K562 (cell line): ENCODE measurements around the gene RINL. TPM values are rescaled to one million over a fixed set of nuclear protein-coding genes. Genes with fewer than 3 reads are reported as not detected.
A peak's percentile ranks its signal among the peaks of the same experiment; 100 is the strongest.

Experiments used
- ATAC-seq: fragments of 200-7000 bp; cut with Tn5 transposase; 3 replicates; pipeline ENCODE4 v1.9.1; 2020; ENCODE audit warnings: moderate library complexity
- BruUV-seq: library from RNA; stranded (reverse); fragments of 400-500 nt; replicated peaks from 2 replicates; lab custom pipeline; 2021; lab: Mats Ljungman, UMichigan
- CTCF ChIA-PET: fragments of 300-600 bp; formaldehyde crosslinking; extraction: SDS; loops from one replicate; lab custom pipeline; 2021; ENCODE audit warnings: low intra/inter-chr PET ratio; lab: Yijun Ruan, JAX
- POLR2A ChIA-PET: fragments of 300-600, 350-650 bp; sonication (Branson Sonifier 250); formaldehyde crosslinking; extraction: SDS; loops from one replicate; lab custom pipeline; 2021; ENCODE audit warnings: antibody characterized with exemption, inconsistent platforms; lab: Yijun Ruan, JAX
- DNase-seq, 4 experiments: peaks; one replicate each; pipeline versions ENCODE4 v3.0.0 to v3.0.0-alpha.2; 2011 to 2018; ENCODE audit warnings: low spot score in 3 of 4, mixed read lengths in 3 of 4; ENCODE audit errors: extremely low read depth in 1 of 4
- FAIRE-seq: peaks from 2 replicates; lab custom pipeline; 2011; peaks lifted over from hg19 to GRCh38; lab: Jason Lieb, UNC
- H2AFZ ChIP-seq: 2 replicates; pipeline ENCODE4 v1.6.0; 2011; ENCODE audit warnings: low read depth, low read length, control low read depth, inconsistent platforms
- H3K27ac ChIP-seq: fragments of 200-600 bp; 3 replicates; pipeline ENCODE4 v1.8.0; 2011; ENCODE audit warnings: low read depth, mild to moderate bottlenecking, control low read depth, inconsistent platforms, low read length, moderate library complexity, mixed read lengths; ENCODE audit errors: extremely low read depth
- H3K27me3 ChIP-seq, 2 experiments: fragments of 300-600 bp in 1 of 2; 2 replicates in 1 of 2; 3 replicates in 1 of 2; pipeline versions ENCODE4 v1.6.0 to v1.8.0; 2011; ENCODE audit warnings: inconsistent platforms in 2 of 2, low read length in 2 of 2, mild to moderate bottlenecking in 1 of 2, mixed read lengths in 1 of 2, moderate library complexity in 1 of 2; ENCODE audit not compliant: control insufficient read depth in 2 of 2, insufficient read depth in 2 of 2
- H3K36me3 ChIP-seq: fragments of 300-600 bp; 3 replicates; pipeline ENCODE4 v1.8.0; 2011; ENCODE audit warnings: mild to moderate bottlenecking, low read length, inconsistent platforms; ENCODE audit not compliant: control insufficient read depth, insufficient read depth
- H3K4me1 ChIP-seq, 2 experiments: fragments of 200-600 bp in 1 of 2; replicated peaks in 1 of 2; 2 replicates in 1 of 2; 3 replicates in 1 of 2; pipeline versions ENCODE4 v1.5.1 to v1.8.0; 2011; ENCODE audit warnings: inconsistent platforms in 2 of 2, low read length in 2 of 2, mild to moderate bottlenecking in 1 of 2, mixed read lengths in 1 of 2, moderate library complexity in 1 of 2; ENCODE audit not compliant: control insufficient read depth in 2 of 2, insufficient read depth in 2 of 2
- H3K4me2 ChIP-seq: 2 replicates; pipeline ENCODE4 v1.6.1; 2011; ENCODE audit warnings: low read length, control low read depth, inconsistent platforms, mixed read lengths; ENCODE audit not compliant: insufficient read depth
- H3K4me3 ChIP-seq: fragments of 200-600 bp; sonication (generic), shearing (Covaris generic); 2 replicates; pipeline ENCODE4 v1.5.1; 2016; ENCODE audit warnings: control low read depth, inconsistent platforms
- H3K79me2 ChIP-seq: fragments of 200-600 bp; 3 replicates; pipeline ENCODE4 v1.8.0; 2011; ENCODE audit warnings: low read length, inconsistent platforms; ENCODE audit not compliant: control insufficient read depth, insufficient read depth
- H3K9ac ChIP-seq, 2 experiments: 2 replicates each; pipeline versions ENCODE4 v1.6.0 to v1.6.1; 2011; ENCODE audit warnings: low read depth in 2 of 2, low read length in 2 of 2, control low read depth in 1 of 2, inconsistent platforms in 1 of 2, mild to moderate bottlenecking in 1 of 2, mixed read lengths in 1 of 2; ENCODE audit not compliant: insufficient read depth in 1 of 2
- H3K9me1 ChIP-seq: one replicate; pipeline ENCODE4 v1.6.0; 2011; ENCODE audit warnings: inconsistent platforms, mild to moderate bottlenecking, low read length, moderate library complexity; ENCODE audit not compliant: control insufficient read depth, insufficient read depth
- H3K9me3 ChIP-seq: replicated peaks from 2 replicates; pipeline ENCODE4 v1.5.1; 2011; ENCODE audit warnings: low read depth, low read length, inconsistent platforms; ENCODE audit not compliant: control insufficient read depth, insufficient read depth
- H4K20me1 ChIP-seq: replicated peaks from 2 replicates; pipeline ENCODE4 v1.6.1; 2011; ENCODE audit warnings: low read length, inconsistent platforms, mixed read lengths; ENCODE audit not compliant: control insufficient read depth, insufficient read depth
- ERF ChIP-seq: fragments of 450-650 bp; formaldehyde crosslinking; IDR thresholded peaks from 2 replicates; pipeline ENCODE4 v1.4.0; 2020; ENCODE audit warnings: mild to moderate bottlenecking, mixed read lengths
- FOXA3 ChIP-seq, 2 experiments: fragments of 450-650 bp in 1 of 2; sonication (generic) in 1 of 2; formaldehyde crosslinking; IDR thresholded peaks in 1 of 2; conservative IDR thresholded peaks in 1 of 2; 2 replicates each; pipeline versions ENCODE4 v1.4.0 to v1.8.0; 2020 to 2022; ENCODE audit warnings: mild to moderate bottlenecking in 2 of 2, missing genetic modification reagents in 1 of 2
- FUS ChIP-seq: fragments of 200-400 bp; formaldehyde crosslinking; optimal IDR thresholded peaks from 2 replicates; pipeline ENCODE3; 2017; ENCODE audit warnings: low read depth, low read length
- HDAC1 ChIP-seq, 2 experiments: fragments of 450-650 bp; IDR thresholded peaks; 2 replicates each; pipeline ENCODE4 v1.6.1; 2016 to 2017; ENCODE audit warnings: inconsistent platforms in 1 of 2, mild to moderate bottlenecking in 1 of 2, moderate library complexity in 1 of 2
- LARP7 ChIP-seq: fragments of 450-650 bp; IDR thresholded peaks from 2 replicates; pipeline ENCODE4 v1.6.1; 2016
- MTA3 ChIP-seq: fragments of 450-650 bp; formaldehyde crosslinking; IDR thresholded peaks from 2 replicates; pipeline ENCODE4 v1.6.1; 2017; ENCODE audit warnings: mild to moderate bottlenecking, borderline replicate concordance
- POLR2AphosphoS5 ChIP-seq: IDR thresholded peaks from 2 replicates; pipeline ENCODE4 v1.6.1; 2011; ENCODE audit warnings: mild to moderate bottlenecking, low read depth, low read length, moderate library complexity; ENCODE audit not compliant: control insufficient read depth, insufficient read depth
- PRPF4 ChIP-seq: fragments of 200-400 bp; formaldehyde crosslinking; IDR thresholded peaks from one replicate; pipeline ENCODE4 v1.6.1; 2017; ENCODE audit warnings: low read length, low read depth, mild to moderate bottlenecking; ENCODE audit not compliant: insufficient read depth, poor library complexity, severe bottlenecking
- RBBP5 ChIP-seq: fragments of 200-600 bp; sonication (generic); IDR thresholded peaks from 2 replicates; pipeline ENCODE4 v1.6.1; 2012; ENCODE audit warnings: borderline replicate concordance, mild to moderate bottlenecking, low read length, control low read depth, inconsistent platforms; ENCODE audit not compliant: insufficient read depth, poor library complexity, severe bottlenecking
- SREBF1 ChIP-seq: fragments of 150-350 bp; IDR thresholded peaks from 2 replicates; pipeline ENCODE4 v1.6.1; 2014; ENCODE audit warnings: antibody characterized with exemption, low read depth, low read length, borderline replicate concordance
- USF1 ChIP-seq: sonication (generic); formaldehyde crosslinking; IDR thresholded peaks from 2 replicates; pipeline ENCODE4 v1.9.0; 2022; ENCODE audit warnings: mild to moderate bottlenecking, missing genetic modification reagents
- VEZF1 ChIP-seq: fragments of 200-800 bp; sonication (Bioruptor generic); IDR thresholded peaks from 2 replicates; pipeline ENCODE4 v1.6.1; 2017; ENCODE audit warnings: missing genetic modification characterization, missing compliant biosample characterization
- YY1 ChIP-seq, 3 experiments: IDR thresholded peaks; 2 replicates each; pipeline ENCODE4 v1.6.1; 2011; ENCODE audit warnings: low read length in 2 of 3, mild to moderate bottlenecking in 2 of 3, moderate library complexity in 2 of 3, borderline replicate concordance in 1 of 3, control low read depth in 1 of 3, low read depth in 1 of 3; ENCODE audit not compliant: insufficient read depth in 3 of 3, insufficient replicate concordance in 2 of 3, control insufficient read depth in 1 of 3, insufficient read length in 1 of 3; ENCODE audit errors: extremely low read depth in 1 of 3
- ZNF639 ChIP-seq, 2 experiments: fragments of 200-800 bp in 1 of 2; sonication (Bioruptor generic) in 1 of 2; sonication (generic) in 1 of 2; formaldehyde crosslinking in 1 of 2; IDR thresholded peaks in 1 of 2; conservative IDR thresholded peaks in 1 of 2; 2 replicates each; pipeline versions ENCODE4 v1.5.0 to v1.6.1; 2016 to 2020; ENCODE audit warnings: missing compliant biosample characterization in 1 of 2, missing genetic modification characterization in 1 of 2, missing genetic modification reagents in 1 of 2
- WGBS: fragments of 100-300 bp; shearing (Covaris generic); methylation state at CpG from one replicate; pipeline ENCODE4 v1.1.6; 2016; ENCODE audit warnings: low coverage, mixed read lengths; ENCODE audit not compliant: insufficient coverage; ENCODE audit errors: missing lambda C conversion rate; 5-methylcytosine and 5-hydroxymethylcytosine counted together
- in situ Hi-C: fragments of 300-500 bp; cut with MboI; formaldehyde crosslinking; loops from 4 replicates; pipeline ENCODE4 v1.15.0; 2018; ENCODE audit warnings: inconsistent platforms, mixed read lengths
- intact Hi-C: fragments of 100-400 bp; cut with micrococcal nuclease; formaldehyde crosslinking; loops from 2 replicates; pipeline ENCODE4 v1.14.2; 2022
- polyA plus RNA-seq, 8 experiments: library from polyadenylated mRNA; depleted of rRNA in 4 of 8; stranded (reverse) in 5 of 8; unstranded in 3 of 8; fragments of >200 nt; fragmentation: Nextera tagmentation in 2 of 8; fragmentation: Illumina TruSeq in 1 of 8; extraction: Ambion mirVana in 2 of 8; extraction: Trizol in 1 of 8; gene quantifications; 2 replicates each; pipeline versions ENCODE4 v1.2.1 to v1.2.3, GENCODE V29; 2011 to 2014; ENCODE audit warnings: inconsistent platforms in 1 of 8, missing spikeins in 1 of 8
- total RNA-seq, 7 experiments: library from RNA; depleted of rRNA in 6 of 7; stranded (reverse); fragments of >200 nt in 6 of 7; fragmentation: Illumina TruSeq in 2 of 7; extraction: Trizol in 2 of 7; gene quantifications; 2 replicates each; pipeline versions ENCODE4 v1.2.1 to v1.2.3, GENCODE V29; 2011 to 2021; ENCODE audit warnings: low replicate concordance in 1 of 7

Gene RINL
- total and polyA plus RNA-seq, 9 of the 15 experiments (the other 6 are each of a cell fraction or from before 2014, with no cell fraction given) = 0.82 to 10.9 (median 4.9) TPM

- Histone ChIP-seq H3K79me2 (peaks cover 33% of the 10 kb centered on the region), H3K4me2 (peak overlapping the region; percentile 99), H3K9me1 (no peaks in the 10 kb centered on the region), H3K4me3 (peak overlapping the region; percentile 80), H3K9me3 (no peaks in the 10 kb centered on the region), H3K4me1 (peaks cover 15 to 51% of the 10 kb centered on the region in 2 experiments; a peak in 4 of 5 replicates), H3K9ac (peak overlapping the region; percentile 93 to 97), H4K20me1 (peaks cover 5% of the 10 kb centered on the region), H3K27me3 (no peaks in the 10 kb centered on the region), H2AFZ (peak overlapping the region; percentile 95), H3K36me3 (peaks cover 16% of the 10 kb centered on the region), H3K27ac (peak overlapping the region; percentile 96)
- DNase-seq (peak in 3 of 4 experiments; percentile 34 to 67 (median 49)), FAIRE-seq (no peak), ATAC-seq (no peak)
- ChIA-PET CTCF (no interaction called here), POLR2A (interaction anchor here (0.6 to 6.0 kb wide), 10 partner anchors 8 to 48 kb away, joined by 3 to 58 read pairs (median 4); partner anchors contain the start of genes ECH1 and NFKBIB)
- WGBS = 2% methylated on average over 28 of the region's 52 CpGs
- BruUV-seq = TSS peak; percentile 74
- in situ Hi-C loops (no loop called here), intact Hi-C loops (no loop called here)
- TF ChIP-seq USF1 (CRISPR knock-in tag) (peak; percentile 7; the same call in 1 of the 2 replicates), SREBF1 (0 out of 2 replicates have a peak, but pooled peaks have one; percentile 38), RBBP5 (peak; percentile 37), VEZF1 (peak; percentile 95), ZNF639 (CRISPR knock-in tag; conservative IDR thresholded peaks at IDR 0.05 in 1 of 2, IDR thresholded peaks at IDR 0.05 in 1 of 2) (peak in 1 of 2 experiments; percentile 96; a peak in 2 of 4 replicates), ERF (CRISPR knock-in tag) (0 out of 2 replicates have a peak, but pooled peaks have one; percentile 20), FUS (no peak), PRPF4 (no peak), FOXA3 (CRISPR knock-in tag; conservative IDR thresholded peaks at IDR 0.05 in 1 of 2, IDR thresholded peaks at IDR 0.05 in 1 of 2) (0 out of 4 replicates have a peak, but pooled peaks of 1 of the 2 experiments have one; percentile 51), MTA3 (peak; percentile 28; the same call in 1 of the 2 replicates), LARP7 (no peak), YY1 (IDR thresholded peaks at IDR 0.05; ENCODE audit: borderline replicate concordance in 1 of 3, control insufficient read depth in 1 of 3, extremely low read depth in 1 of 3, insufficient read depth in 3 of 3, insufficient read length in 1 of 3, insufficient replicate concordance in 2 of 3, low read depth in 1 of 3, low read length in 2 of 3) (peak in 1 of 3 experiments; percentile 35), POLR2AphosphoS5 (peak; percentile 21; the same call in 1 of the 2 replicates), HDAC1 (IDR thresholded peaks at IDR 0.05) (peak in 1 of 2 experiments; percentile 44; a peak in 1 of 4 replicates)
Observed at GRCh38 chr19:38852231-38853044, 25.6 kb downstream of the RINL start.
